GM19035 (cell line): ENCODE measurements around the gene HSPA12A.

Experiments
- ATAC-seq: cut with Tn5 transposase; IDR thresholded peaks from one replicate; pipeline ENCODE4 v1.9.1; 2021; ENCODE audit not compliant: unreplicated experiment

HSPA12A gene

DNA sequence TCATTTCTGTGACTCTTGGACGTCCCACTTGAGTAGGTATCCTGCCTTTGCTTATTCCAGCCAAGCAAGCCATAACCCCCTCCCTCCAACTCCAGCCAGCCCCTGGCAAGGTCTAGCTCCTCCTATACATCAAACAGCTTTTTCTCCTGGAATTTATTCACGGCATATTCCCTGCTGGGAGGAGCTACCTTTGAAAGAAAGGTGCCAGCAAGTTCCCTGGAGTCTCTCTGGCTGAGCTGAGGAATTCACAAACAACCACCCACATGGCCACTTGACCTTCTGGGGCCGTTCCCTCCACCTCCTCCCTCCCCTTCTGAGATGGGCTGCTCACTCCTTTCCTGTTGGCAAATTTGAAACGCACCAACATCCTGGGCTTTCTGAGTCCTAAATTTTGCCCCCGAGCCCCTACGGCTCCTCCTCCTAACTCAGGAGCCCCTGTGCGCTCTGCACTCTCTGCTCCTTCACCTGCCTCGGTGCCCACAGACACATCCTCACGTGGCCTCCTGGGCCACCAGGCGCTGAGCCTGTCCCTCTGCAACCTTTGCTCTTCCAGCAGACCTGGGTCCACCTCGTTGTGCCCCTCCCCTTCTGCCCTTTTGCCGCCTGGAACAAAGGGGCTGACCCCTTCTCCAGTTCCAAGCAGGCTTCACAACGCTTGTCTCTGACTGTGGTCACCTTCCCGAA is 48.0 kb downstream of the HSPA12A start:
- no peak for ATAC-seq

DNA sequence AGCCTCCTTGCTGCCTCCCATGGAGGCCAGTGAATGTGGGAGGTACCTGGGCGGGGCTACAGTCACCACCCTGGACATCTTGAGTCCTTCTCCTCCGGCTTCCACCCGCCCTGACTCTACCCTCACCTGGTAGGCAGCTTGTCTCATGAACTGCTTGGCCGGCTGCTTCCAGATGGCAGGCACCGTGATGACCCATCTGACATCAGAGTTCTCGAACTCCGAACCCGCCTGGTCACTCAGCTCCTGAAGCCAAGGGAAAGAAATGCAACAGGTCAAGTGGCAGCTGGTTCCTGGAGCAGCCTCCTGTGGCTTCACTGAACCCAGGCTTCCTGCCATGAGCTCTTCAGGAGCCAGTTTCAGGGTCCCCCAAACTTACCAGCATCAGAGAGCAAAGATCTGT is 50.1 kb downstream of the HSPA12A start:
- ATAC-seq, result no peak

GRCh38 chr10:116691635-116692034 is 50.7 kb downstream of the HSPA12A start:
- ATAC-seq, result no peak

GRCh38 chr10:116690356-116691322 is 51.7 kb downstream of the HSPA12A start:
- no peak for ATAC-seq

GRCh38 chr10:116689744-116690143 is 52.6 kb downstream of the HSPA12A start:
- ATAC-seq, result no peak

GRCh38 chr10:116688741-116689495 is 53.4 kb downstream of the HSPA12A start:
- ATAC-seq, result no peak

DNA sequence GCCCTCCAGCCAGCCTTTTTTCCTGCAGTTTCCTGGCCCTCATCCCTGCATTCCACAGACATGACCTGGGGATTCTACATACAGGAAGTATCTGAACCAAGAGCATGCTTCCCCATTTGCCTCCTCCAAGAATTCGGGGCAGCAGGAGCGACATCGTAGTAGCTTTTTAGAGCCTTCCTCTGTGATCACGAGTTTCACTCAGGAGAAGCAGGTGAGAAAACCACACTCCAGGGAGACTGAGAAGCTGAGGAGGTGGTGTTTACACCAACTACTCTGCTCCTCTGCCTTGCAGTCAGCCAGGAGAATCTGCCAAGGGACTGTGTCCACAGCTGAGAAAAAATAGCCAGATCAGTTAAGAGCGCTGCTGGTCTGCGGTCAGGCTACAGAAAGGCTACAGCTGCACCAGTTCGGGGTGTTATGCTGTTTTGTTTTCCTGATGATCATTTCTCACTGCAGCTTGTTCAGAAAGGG is 54.1 kb downstream of the HSPA12A start:
- ATAC-seq, result no peak

DNA sequence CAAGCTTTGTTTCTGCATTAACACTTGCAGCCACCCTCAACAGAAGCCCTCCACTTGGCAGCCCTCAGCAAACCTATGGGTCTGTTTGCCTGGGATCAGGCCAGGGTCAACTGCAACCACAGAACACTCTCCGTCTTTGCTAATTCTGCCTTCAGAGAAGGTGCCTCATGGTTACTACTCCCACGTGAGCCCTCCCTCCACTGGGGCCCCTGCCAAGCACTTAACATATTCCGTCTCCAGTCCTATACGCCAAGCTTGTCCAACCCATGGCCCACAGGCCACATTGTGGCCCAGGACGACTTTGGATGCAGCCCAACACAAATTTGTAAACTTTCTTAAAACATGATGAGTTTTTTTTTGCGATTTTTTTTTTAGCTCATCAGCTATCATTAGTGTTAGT is 54.7 kb downstream of the HSPA12A start:
- ATAC-seq, result no peak

- ATAC-seq, result no peak
These were observed 55.7 kb downstream of the HSPA12A start for GRCh38 chr10:116686632-116687031.

DNA sequence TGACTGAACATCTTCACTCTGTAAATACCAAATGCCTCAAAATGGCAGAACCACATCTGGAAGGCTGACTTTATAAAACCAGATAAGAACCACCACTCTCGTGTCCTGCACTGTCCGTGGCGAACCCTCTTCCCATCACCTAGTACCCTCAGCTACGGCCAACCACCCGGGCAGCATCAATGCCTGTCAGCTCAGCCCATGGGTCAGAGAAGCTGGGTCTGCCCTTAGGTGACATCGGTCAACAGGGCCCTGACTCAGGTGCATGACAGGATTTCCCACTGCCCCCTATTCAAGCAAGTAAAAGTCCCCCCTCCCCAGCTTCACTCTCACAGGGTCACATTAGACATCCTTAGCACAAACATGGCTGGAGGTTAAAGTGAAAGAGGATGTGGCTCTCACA is 56.6 kb downstream of the HSPA12A start:
- no peak for ATAC-seq

- no peak for ATAC-seq
These were observed 57.6 kb downstream of the HSPA12A start for GRCh38 chr10:116684781-116685180.

DNA sequence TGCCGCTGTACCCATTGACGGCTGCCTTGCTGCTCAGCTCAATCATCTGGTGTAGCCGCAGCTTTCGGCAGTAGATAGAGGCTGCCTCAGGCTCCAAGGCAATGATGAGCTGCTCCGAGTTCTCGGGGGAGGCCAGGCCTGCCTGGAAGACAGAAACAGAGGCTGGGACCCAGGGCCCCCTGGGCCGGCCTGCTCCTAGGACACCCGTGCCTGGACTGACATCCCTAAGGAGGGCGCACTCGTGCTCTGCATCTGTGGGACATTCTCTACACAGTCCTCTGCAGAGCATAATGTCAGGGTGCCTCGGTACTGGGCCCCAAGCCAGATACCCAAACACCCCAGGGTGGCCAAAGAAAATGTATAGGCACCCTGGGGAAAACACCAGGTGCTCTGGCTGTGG is 58.5 kb downstream of the HSPA12A start:
- no peak for ATAC-seq

GRCh38 chr10:116683166-116683565 is 59.2 kb downstream of the HSPA12A start:
- no peak for ATAC-seq

GRCh38 chr10:116679351-116679750 is 63.0 kb downstream of the HSPA12A start:
- no peak for ATAC-seq

GRCh38 chr10:116676633-116677032 is 65.7 kb downstream of the HSPA12A start:
- no peak for ATAC-seq

GRCh38 chr10:116676118-116676517 is 66.2 kb downstream of the HSPA12A start:
- no peak for ATAC-seq

- no peak for ATAC-seq
These were observed 67.4 kb downstream of the HSPA12A start for GRCh38 chr10:116674901-116675423.

DNA sequence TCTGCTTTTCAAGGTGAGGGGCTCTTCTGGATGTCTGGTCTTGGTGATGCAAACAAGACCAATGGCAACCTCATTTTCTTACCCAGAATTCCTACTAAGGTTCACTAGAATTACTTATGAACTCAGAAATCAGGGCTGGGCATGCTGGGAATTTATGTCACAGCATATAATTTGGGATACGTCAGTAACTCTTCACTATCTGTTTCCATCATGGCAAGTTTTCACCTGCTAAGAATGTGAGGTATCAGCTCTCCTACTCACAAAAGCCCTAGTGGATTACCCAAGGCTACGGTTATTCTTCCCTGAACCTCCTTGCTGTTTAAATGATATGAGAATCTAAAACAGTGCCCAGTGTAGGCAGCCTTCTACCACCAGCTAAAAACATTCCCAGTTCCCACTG is 68.5 kb downstream of the HSPA12A start:
- ATAC-seq, result no peak

- no peak for ATAC-seq
These were observed 69.5 kb downstream of the HSPA12A start for GRCh38 chr10:116672891-116673290.

- ATAC-seq, result no peak
These were observed 71.0 kb downstream of the HSPA12A start for GRCh38 chr10:116671274-116671926.

DNA sequence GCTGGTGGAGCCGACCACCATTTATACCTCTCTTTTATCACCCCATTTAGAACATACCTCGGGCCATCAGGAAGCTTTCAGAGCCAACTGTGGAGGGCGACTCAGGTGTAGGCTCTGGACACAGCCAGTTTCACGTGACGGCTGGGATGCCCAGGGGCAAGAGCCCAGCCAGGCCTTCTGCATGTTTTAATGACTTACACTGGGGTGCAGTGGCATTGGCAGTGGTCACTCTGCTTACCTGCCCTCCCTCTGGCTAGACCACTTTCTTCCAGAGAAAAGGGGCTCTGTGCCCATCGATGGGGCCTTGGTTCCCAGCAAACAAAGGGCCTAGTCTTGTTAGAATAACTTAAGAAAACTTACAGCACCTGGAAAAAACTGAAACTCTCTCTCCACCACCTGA is 71.7 kb downstream of the HSPA12A start:
- no peak for ATAC-seq
